Mucosa of rectum (tissue), 2 donors: Measurements from ENCODE around the gene METTL13.

Experiments used
- H3K27ac ChIP-seq, 2 donors: one replicate each; pipeline ENCODE4 v1.7.0; 2013; ENCODE audit warnings: inconsistent platforms in 2 of 2, low read depth in 2 of 2, low read length in 2 of 2
- H3K27me3 ChIP-seq, 2 donors: one replicate each; pipeline ENCODE4 v1.7.0; 2013; ENCODE audit warnings: low read length in 2 of 2; ENCODE audit not compliant: control insufficient read depth in 2 of 2, insufficient read depth in 2 of 2
- H3K36me3 ChIP-seq, 2 donors: one replicate each; pipeline ENCODE4 v1.7.0; 2013; ENCODE audit warnings: low read length in 2 of 2; ENCODE audit not compliant: control insufficient read depth in 2 of 2, insufficient read depth in 2 of 2
- H3K4me1 ChIP-seq, 2 donors: one replicate each; pipeline ENCODE4 v1.7.0; 2013; ENCODE audit warnings: low read length in 2 of 2, mild to moderate bottlenecking in 1 of 2; ENCODE audit not compliant: control insufficient read depth in 2 of 2, insufficient read depth in 2 of 2
- H3K4me3 ChIP-seq, 2 donors: one replicate each; pipeline ENCODE4 v1.7.0; 2013; ENCODE audit warnings: low read length in 2 of 2
- H3K9ac ChIP-seq, 2 donors: one replicate each; pipeline ENCODE4 v1.7.0; 2013; ENCODE audit warnings: low read length in 2 of 2, low read depth in 1 of 2, mild to moderate bottlenecking in 1 of 2
- H3K9me3 ChIP-seq, 2 donors: one replicate each; pipeline ENCODE4 v1.7.0; 2013; ENCODE audit warnings: low read length in 2 of 2; ENCODE audit not compliant: control insufficient read depth in 2 of 2
- donor health status: healthy.
- donor health status: Normal muscosa, but diverticular disease.

METTL13 gene

GRCh38 chr1:171762143-171762563, 19.3 kb upstream of the METTL13 start:
- Histone ChIP-seq H3K9me3 (no peaks in the 10 kb centered on the region), H3K27ac (no peak overlapping the region), H3K36me3 (no peaks in the 10 kb centered on the region), H3K4me1 (no peaks in the 10 kb centered on the region), H3K27me3 (no peaks in the 10 kb centered on the region), H3K9ac (no peak overlapping the region), H3K4me3 (no peak overlapping the region)

DNA sequence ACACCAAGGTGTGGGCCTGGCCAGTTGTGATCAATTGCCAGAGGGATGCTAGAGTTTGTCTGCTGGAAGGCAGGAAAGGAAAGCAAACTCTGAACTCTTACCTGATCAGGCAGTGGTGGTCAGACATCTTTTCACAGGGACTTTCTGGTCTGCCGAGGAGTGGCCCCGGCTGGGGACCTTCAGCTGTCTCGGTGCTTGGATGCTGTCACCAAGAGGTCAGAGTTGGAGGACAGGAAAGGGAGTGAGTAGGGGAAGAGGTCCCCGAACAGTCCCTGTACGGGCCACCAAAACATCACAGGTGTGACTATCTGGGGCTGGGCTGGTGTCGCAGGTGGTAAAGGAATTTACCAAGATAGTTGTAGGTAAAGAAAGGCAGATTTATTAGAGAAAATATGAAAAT, 17.7 kb upstream of the METTL13 start:
- Histone ChIP-seq H3K4me1 (no peaks in the 10 kb centered on the region), H3K27ac (no peak overlapping the region), H3K36me3 (no peaks in the 10 kb centered on the region), H3K4me3 (no peak overlapping the region), H3K27me3 (no peaks in the 10 kb centered on the region), H3K9me3 (no peaks in the 10 kb centered on the region), H3K9ac (no peak overlapping the region)

DNA sequence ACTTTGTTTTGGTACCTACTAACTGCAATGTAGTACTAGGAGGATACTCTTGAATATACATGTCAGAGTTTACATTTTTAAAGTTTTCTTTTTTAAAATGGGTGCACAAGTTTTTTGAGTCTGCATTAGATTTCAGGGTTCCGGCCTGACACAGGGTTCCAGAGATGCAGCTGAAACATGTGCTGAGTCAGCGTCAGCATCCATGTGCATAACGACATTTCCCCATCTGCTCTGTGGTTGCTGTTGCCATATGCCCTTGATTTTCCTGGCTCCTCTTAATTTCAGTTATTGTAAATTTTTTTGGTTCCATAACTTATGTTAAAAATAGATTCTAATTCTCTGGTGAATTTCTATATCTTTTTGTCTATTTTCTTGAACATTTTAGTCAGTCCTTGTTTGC, 12.3 kb upstream of the METTL13 start:
- no peak overlapping the region for H3K27ac ChIP-seq
- no peak overlapping the region for H3K4me3 ChIP-seq
- no peaks in the 10 kb centered on the region for H3K9me3 ChIP-seq
- H3K9ac ChIP-seq = no peak overlapping the region
- no peaks in the 10 kb centered on the region for H3K36me3 ChIP-seq
- H3K27me3 ChIP-seq = no peaks in the 10 kb centered on the region
- H3K4me1 ChIP-seq = no peaks in the 10 kb centered on the region

GRCh38 chr1:171769754-171770153, 11.7 kb upstream of the METTL13 start:
- Histone ChIP-seq H3K27ac (no peak overlapping the region), H3K9ac (no peak overlapping the region), H3K27me3 (no peaks in the 10 kb centered on the region), H3K9me3 (no peaks in the 10 kb centered on the region), H3K4me3 (no peak overlapping the region), H3K36me3 (no peaks in the 10 kb centered on the region), H3K4me1 (no peaks in the 10 kb centered on the region)

GRCh38 chr1:171772312-171772711, 9.1 kb upstream of the METTL13 start:
- H3K36me3 ChIP-seq = no peaks in the 10 kb centered on the region
- no peak overlapping the region for H3K27ac ChIP-seq
- H3K9ac ChIP-seq = no peak overlapping the region
- no peaks in the 10 kb centered on the region for H3K9me3 ChIP-seq
- no peaks in the 10 kb centered on the region for H3K4me1 ChIP-seq
- no peaks in the 10 kb centered on the region for H3K27me3 ChIP-seq
- no peak overlapping the region for H3K4me3 ChIP-seq

DNA sequence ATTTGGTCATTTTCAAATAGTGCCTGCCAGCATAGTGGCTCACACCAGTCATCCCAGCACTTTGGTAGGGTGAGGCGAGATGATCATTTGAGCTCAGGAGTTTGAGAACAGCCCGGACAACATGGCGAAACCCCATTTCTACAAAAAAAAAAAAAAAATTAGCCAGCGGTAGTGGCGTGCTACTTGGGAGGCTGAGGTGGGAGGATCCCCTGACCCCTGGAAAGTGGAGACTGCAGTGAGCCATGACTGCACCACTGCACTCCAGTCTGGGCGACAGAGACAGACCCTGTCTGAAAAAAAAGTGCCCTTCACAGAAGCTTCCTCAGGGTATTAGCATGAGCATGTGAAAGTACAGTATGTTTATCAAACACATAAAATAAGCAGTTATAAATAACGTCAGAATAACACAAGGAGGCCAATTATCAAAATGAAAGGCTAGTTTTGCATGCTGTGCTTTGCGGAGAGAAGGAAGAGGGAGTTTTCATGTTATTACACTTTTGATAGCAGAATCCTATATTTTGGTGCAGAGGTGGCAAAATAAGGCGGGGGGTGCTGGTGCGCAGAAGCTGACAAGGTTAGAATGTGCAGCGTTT, 781 bp upstream of the METTL13 start:
- H3K4me3 ChIP-seq = peak overlapping the region; percentile 82 to 92
- peak overlapping the region; percentile 77 to 85 for H3K9ac ChIP-seq

DNA sequence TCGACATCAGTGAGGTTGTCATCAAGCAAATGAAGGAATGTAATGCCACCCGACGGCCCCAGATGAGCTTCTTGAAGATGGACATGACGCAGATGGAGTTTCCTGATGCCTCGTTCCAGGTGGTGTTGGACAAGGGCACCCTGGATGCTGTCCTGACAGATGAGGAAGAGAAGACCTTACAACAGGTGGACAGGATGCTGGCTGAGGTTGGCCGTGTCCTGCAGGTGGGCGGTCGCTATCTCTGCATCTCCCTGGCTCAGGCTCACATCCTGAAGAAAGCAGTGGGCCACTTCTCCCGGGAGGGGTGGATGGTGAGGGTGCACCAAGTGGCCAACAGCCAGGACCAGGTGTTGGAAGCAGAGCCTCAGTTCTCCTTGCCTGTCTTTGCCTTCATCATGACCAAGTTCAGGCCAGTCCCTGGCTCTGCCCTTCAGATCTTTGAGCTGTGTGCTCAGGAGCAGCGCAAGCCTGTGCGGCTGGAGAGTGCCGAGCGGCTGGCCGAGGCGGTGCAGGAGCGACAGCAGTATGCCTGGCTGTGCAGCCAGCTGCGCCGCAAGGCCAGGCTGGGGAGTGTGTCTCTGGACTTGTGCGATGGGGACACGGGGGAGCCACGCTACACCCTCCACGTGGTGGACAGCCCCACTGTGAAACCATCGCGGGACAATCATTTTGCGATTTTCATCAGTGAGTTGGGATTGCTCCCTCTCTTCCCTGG, 2.5 kb downstream of the METTL13 start:
- H3K36me3 ChIP-seq = peaks cover 43 to 46% of the 10 kb centered on the region in 2 donors
- H3K4me1 ChIP-seq = peaks cover 10 to 15% of the 10 kb centered on the region in 2 donors

More for the DNA sequence above, 781 bp upstream of the METTL13 start:
- peaks cover 14% of the 10 kb centered on the region in 2 donors for H3K36me3 ChIP-seq
- H3K4me1 ChIP-seq = peaks cover 10 to 15% of the 10 kb centered on the region in 2 donors
- H3K27me3 ChIP-seq = no peaks in the 10 kb centered on the region
- no peaks in the 10 kb centered on the region for H3K9me3 ChIP-seq
- peak overlapping the region; percentile 80 to 90 for H3K27ac ChIP-seq

GRCh38 chr1:171784784-171785183, 3.3 kb downstream of the METTL13 start:
- Histone ChIP-seq H3K4me3 (no peak overlapping the region), H3K9ac (no peak overlapping the region), H3K27me3 (no peaks in the 10 kb centered on the region), H3K27ac (no peak overlapping the region), H3K9me3 (no peaks in the 10 kb centered on the region), H3K4me1 (peaks cover 10 to 15% of the 10 kb centered on the region in 2 donors), H3K36me3 (peaks cover 49 to 51% of the 10 kb centered on the region in 2 donors)

More for the DNA sequence above, 2.5 kb downstream of the METTL13 start:
- H3K27me3 ChIP-seq = no peaks in the 10 kb centered on the region
- no peak overlapping the region for H3K27ac ChIP-seq
- no peak overlapping the region for H3K9ac ChIP-seq
- no peak overlapping the region for H3K4me3 ChIP-seq
- no peaks in the 10 kb centered on the region for H3K9me3 ChIP-seq

GRCh38 chr1:171785766-171786165, 4.3 kb downstream of the METTL13 start:
- H3K9me3 ChIP-seq = no peaks in the 10 kb centered on the region
- H3K4me3 ChIP-seq = no peak overlapping the region
- no peak overlapping the region for H3K27ac ChIP-seq
- H3K9ac ChIP-seq = no peak overlapping the region
- H3K4me1 ChIP-seq = peaks cover 8 to 9% of the 10 kb centered on the region in 2 donors
- peaks cover 57 to 60% of the 10 kb centered on the region in 2 donors for H3K36me3 ChIP-seq
- no peaks in the 10 kb centered on the region for H3K27me3 ChIP-seq

DNA sequence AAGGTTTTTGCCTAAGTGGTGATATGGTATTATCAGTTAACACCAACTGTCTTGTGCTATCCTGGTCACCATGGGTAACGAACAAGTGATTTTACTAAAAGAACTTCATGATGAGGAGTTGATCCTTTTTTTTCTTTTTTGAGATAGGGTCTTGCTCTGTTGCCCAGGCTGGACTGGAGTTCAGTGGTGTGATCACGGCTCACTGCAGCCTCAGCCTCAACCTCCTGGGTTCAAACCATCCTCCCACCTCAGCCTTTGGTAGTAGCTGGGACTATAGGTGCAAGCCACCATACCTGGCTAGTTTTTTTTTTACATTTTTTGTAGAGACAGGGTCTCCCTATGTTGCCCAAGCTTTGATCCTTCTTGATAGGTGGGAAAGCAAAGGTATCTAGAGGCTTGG, 5.1 kb downstream of the METTL13 start:
- H3K36me3 ChIP-seq = peaks cover 65 to 68% of the 10 kb centered on the region in 2 donors

More for the DNA sequence above, 5.1 kb downstream of the METTL13 start:
- no peaks in the 10 kb centered on the region for H3K9me3 ChIP-seq
- peaks cover 5 to 9% of the 10 kb centered on the region in 2 donors for H3K4me1 ChIP-seq
- no peaks in the 10 kb centered on the region for H3K27me3 ChIP-seq
- no peak overlapping the region for H3K4me3 ChIP-seq
- no peak overlapping the region for H3K9ac ChIP-seq
- no peak overlapping the region for H3K27ac ChIP-seq
